SJCRH30 (cell line): Measurements from ENCODE around the gene GDPD5. TPM values are rescaled to one million over a fixed set of nuclear protein-coding genes. Genes with fewer than 3 reads are reported as not detected.

Source experiments
- total RNA-seq: library from RNA; depleted of rRNA; stranded (reverse); fragments of >200 nt; shearing (Covaris generic); gene quantifications from 2 replicates; pipeline ENCODE4 v1.2.3, GENCODE V29; 2014; rRNA removed

GDPD5 gene
- total RNA-seq, 1 experiment from 2014 or later, result 4.0 TPM

Other genes starting within 250 kb of the GDPD5 start
- gene ARRB1, start 174.3 kb downstream of the GDPD5 start, total RNA-seq, result 112 and 121 TPM in 2 replicates
- gene RPS3, start 126.4 kb downstream of the GDPD5 start, total RNA-seq, result 2,831 and 2,945 TPM in 2 replicates
- gene KLHL35, start 92.7 kb downstream of the GDPD5 start, total RNA-seq, result not detected in 2 replicates
- 133 and 146 TPM in 2 replicates for gene SERPINH1, start 36.3 kb upstream of the GDPD5 start, total RNA-seq
- 0.53 and 0.79 TPM in 2 replicates for gene MAP6, start 143.1 kb upstream of the GDPD5 start, total RNA-seq
- 0.18 TPM in 1 of 2 replicates, not detected in the other for gene MOGAT2, start 191.9 kb upstream of the GDPD5 start, total RNA-seq
- gene DGAT2, start 242.8 kb upstream of the GDPD5 start, total RNA-seq, result 0.67 and 1.3 TPM in 2 replicates